HuH-7 (cell line): ENCODE results near the gene YTHDF1.

Experiments used
- DNase-seq: peaks from one replicate; pipeline ENCODE4 v3.0.0; 2011; ENCODE audit warnings: low spot score

The YTHDF1 gene

GRCh38 chr20:63248835-63249591, 33.1 kb upstream of the YTHDF1 start:
- DNase-seq: no peak

- DNase-seq: no peak
Observed at GRCh38 chr20:63247671-63248228, 31.8 kb upstream of the YTHDF1 start.

GRCh38 chr20:63246490-63247288, 30.8 kb upstream of the YTHDF1 start:
- DNase-seq: no peak

- no peak for DNase-seq
Observed at GRCh38 chr20:63244468-63244867, 28.5 kb upstream of the YTHDF1 start.

- DNase-seq: no peak
Observed at GRCh38 chr20:63243604-63244247, 27.8 kb upstream of the YTHDF1 start.

GRCh38 chr20:63242736-63243135, 26.8 kb upstream of the YTHDF1 start:
- DNase-seq: no peak

GRCh38 chr20:63241272-63241671, 25.3 kb upstream of the YTHDF1 start:
- DNase-seq: no peak

GRCh38 chr20:63240004-63240403, 24.1 kb upstream of the YTHDF1 start:
- DNase-seq: no peak

- DNase-seq: no peak
Observed at GRCh38 chr20:63239431-63239830, 23.5 kb upstream of the YTHDF1 start.

GRCh38 chr20:63238514-63239125, 22.7 kb upstream of the YTHDF1 start:
- DNase-seq: no peak

GRCh38 chr20:63238031-63238430, 22.1 kb upstream of the YTHDF1 start:
- no peak for DNase-seq

GRCh38 chr20:63236116-63236837, 20.3 kb upstream of the YTHDF1 start:
- no peak for DNase-seq

- no peak for DNase-seq
Observed at GRCh38 chr20:63235399-63235983, 19.6 kb upstream of the YTHDF1 start, which contains the start of gene BIRC7. Gene BIRC7 (plus strand): TSS chr20:63235905. CDS start chr20:63236097, 192 bp downstream.

- peak; percentile 90 for DNase-seq
Observed at GRCh38 chr20:63234693-63235398, 18.9 kb upstream of the YTHDF1 start.

GRCh38 chr20:63233924-63234323, 18.0 kb upstream of the YTHDF1 start:
- no peak for DNase-seq

- no peak for DNase-seq
Observed at GRCh38 chr20:63233061-63233344, 17.1 kb upstream of the YTHDF1 start.

GRCh38 chr20:63232235-63233060, 16.5 kb upstream of the YTHDF1 start:
- no peak for DNase-seq

GRCh38 chr20:63230800-63231268, 14.9 kb upstream of the YTHDF1 start:
- DNase-seq: peak; percentile 92

- no peak for DNase-seq
Observed at GRCh38 chr20:63228806-63229205, 12.9 kb upstream of the YTHDF1 start.
